Tibial artery (tissue), 4 donors: ENCODE measurements around the gene MFAP3.

Experiments used
- DNase-seq, 2 donors: peaks; one replicate each; pipeline ENCODE4 v3.0.0-alpha.2; 2019
- H3K27ac ChIP-seq, 2 donors: fragments of 200-600 bp; sonication (generic) in 1 of 2; 1 replicate in 1 of 2; 2 replicates in 1 of 2; pipeline ENCODE4 v1.5.1; 2018 to 2019; ENCODE audit warnings: mild to moderate bottlenecking in 1 of 2
- H3K27me3 ChIP-seq, 2 donors: fragments of 200-600 bp; sonication (generic) in 1 of 2; one replicate each; pipeline versions ENCODE4 v1.5.1 to v1.6.0; 2016 to 2019
- H3K36me3 ChIP-seq, 3 donors: fragments of 200-600 bp; sonication (generic) in 2 of 3; one replicate each; pipeline ENCODE4 v1.5.1; 2016 to 2019; ENCODE audit warnings: mild to moderate bottlenecking in 2 of 3
- H3K4me1 ChIP-seq, 4 donors: fragments of 200-600 bp; sonication (generic) in 2 of 4; 1 replicate in 3 of 4; 2 replicates in 1 of 4; pipeline ENCODE4 v1.5.1; 2016 to 2019
- H3K4me3 ChIP-seq, 2 donors: fragments of 200-600 bp; sonication (generic) in 1 of 2; 1 replicate in 1 of 2; 2 replicates in 1 of 2; pipeline ENCODE4 v1.5.1; 2018 to 2019; ENCODE audit warnings: mild to moderate bottlenecking in 2 of 2
- H3K9me3 ChIP-seq, 3 donors: fragments of 200-600 bp; sonication (generic) in 1 of 3; one replicate each; pipeline ENCODE4 v1.5.1; 2016 to 2019
- intact Hi-C: fragments of 100-400 bp; cut with DNase I; formaldehyde crosslinking; loops from one replicate; pipeline ENCODE4 v1.15.0; 2023; ENCODE audit warnings: low total_unique reads
- TF ChIP-seq, protein P1 (sequence below), 2 experiments: fragments of 200-600 bp in 1 of 2; fragments of 450-650 bp in 1 of 2; IDR thresholded peaks; one replicate each; pipeline ENCODE4 v1.5.1; 2017 to 2019; ENCODE audit warnings: antibody characterized with exemption in 2 of 2, mild to moderate bottlenecking in 1 of 2, moderate library complexity in 1 of 2

MFAP3 gene

DNA sequence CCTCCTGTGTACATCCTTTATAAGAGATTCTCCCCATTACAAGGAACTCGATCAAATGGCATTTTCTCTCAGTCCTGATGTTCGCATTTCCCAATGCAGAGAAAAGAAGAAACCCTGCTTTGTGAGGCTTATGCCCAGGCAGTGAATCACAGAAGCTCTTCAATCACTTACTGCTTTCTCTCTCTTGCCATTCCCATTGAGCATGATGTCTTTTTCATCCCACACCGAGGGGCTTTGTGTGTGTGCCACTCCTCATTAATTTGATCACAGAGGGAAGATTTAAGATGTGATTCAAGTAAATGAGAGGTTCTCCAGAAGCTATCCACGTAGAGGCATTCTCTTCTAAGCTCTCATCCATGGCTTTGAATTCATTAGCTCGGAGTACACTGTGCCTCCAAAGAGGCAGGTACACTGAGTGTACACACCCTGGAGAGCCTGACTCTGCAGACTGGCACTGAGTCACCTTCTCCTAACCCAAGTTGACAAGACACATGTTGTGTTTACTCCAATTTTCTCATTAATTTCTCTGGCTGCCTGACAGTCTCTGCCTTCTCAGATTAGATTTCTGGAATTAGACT is 45.4 kb downstream of the MFAP3 start:
- no peak for DNase-seq
- H3K9me3 ChIP-seq, result no peaks in the 10 kb centered on the region
- no peak overlapping the region for H3K27ac ChIP-seq
- no peaks in the 10 kb centered on the region for H3K36me3 ChIP-seq
- no peaks in the 10 kb centered on the region for H3K4me1 ChIP-seq
- TF ChIP-seq, protein P1, sequence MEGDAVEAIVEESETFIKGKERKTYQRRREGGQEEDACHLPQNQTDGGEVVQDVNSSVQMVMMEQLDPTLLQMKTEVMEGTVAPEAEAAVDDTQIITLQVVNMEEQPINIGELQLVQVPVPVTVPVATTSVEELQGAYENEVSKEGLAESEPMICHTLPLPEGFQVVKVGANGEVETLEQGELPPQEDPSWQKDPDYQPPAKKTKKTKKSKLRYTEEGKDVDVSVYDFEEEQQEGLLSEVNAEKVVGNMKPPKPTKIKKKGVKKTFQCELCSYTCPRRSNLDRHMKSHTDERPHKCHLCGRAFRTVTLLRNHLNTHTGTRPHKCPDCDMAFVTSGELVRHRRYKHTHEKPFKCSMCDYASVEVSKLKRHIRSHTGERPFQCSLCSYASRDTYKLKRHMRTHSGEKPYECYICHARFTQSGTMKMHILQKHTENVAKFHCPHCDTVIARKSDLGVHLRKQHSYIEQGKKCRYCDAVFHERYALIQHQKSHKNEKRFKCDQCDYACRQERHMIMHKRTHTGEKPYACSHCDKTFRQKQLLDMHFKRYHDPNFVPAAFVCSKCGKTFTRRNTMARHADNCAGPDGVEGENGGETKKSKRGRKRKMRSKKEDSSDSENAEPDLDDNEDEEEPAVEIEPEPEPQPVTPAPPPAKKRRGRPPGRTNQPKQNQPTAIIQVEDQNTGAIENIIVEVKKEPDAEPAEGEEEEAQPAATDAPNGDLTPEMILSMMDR (IDR thresholded peaks at IDR 0.05), result no peak
- no peaks in the 10 kb centered on the region for H3K27me3 ChIP-seq
- no peak overlapping the region for H3K4me3 ChIP-seq
- intact Hi-C loops, result no loop called here

DNA sequence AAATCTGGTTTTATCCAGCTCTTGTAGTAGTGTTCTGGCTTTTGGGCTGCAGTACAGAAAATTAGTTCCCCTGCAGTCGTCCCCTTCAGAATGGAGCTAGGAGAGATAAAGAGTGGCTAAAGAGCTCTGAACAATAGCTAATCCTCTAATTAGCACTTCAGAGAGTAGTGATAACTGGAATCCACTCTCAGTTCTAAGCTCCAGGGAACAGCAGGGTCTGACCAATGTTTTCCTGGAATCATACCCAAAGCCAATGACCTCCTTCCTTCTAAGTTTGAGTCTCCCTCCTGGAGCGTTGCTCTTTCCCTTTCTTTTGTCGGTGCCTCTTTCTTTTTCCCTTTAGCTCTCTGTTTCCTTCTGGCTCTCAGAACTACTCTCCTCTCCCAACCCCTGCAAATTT is 47.4 kb downstream of the MFAP3 start:
- DNase-seq, result no peak

DNA sequence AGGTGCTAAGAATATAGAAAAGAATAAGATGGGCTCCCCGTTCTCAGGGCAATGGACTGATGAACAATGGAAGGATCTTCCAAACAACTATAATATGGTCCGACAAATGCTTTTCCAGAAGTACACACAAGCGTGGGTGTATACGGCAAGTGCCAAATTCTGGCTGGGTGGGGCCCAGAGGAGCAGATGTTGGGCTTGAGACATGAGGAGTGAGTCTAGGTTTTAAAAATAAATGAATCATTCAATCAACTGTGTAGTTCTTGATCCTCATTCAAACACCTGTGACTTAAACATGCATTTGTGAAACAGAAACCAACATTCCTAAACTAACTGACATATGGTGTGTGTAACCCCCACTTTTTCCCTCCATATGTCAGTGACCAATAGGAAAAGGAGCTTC is 47.9 kb downstream of the MFAP3 start:
- no peak for DNase-seq
- intact Hi-C loops, result no loop called here
- H3K4me1 ChIP-seq, result peaks cover 0 to 4% (median under 1%) of the 10 kb centered on the region in 4 donors
- no peaks in the 10 kb centered on the region for H3K36me3 ChIP-seq
- H3K27ac ChIP-seq, result no peak overlapping the region
- no peaks in the 10 kb centered on the region for H3K27me3 ChIP-seq
- no peaks in the 10 kb centered on the region for H3K9me3 ChIP-seq
- TF ChIP-seq, protein P1 (IDR thresholded peaks at IDR 0.05), result no peak
- H3K4me3 ChIP-seq, result no peak overlapping the region

More for the DNA sequence above, 47.4 kb downstream of the MFAP3 start:
- H3K4me1 ChIP-seq, result no peaks in the 10 kb centered on the region
- no peaks in the 10 kb centered on the region for H3K9me3 ChIP-seq
- H3K27me3 ChIP-seq, result no peaks in the 10 kb centered on the region
- intact Hi-C loops, result no loop called here
- H3K36me3 ChIP-seq, result no peaks in the 10 kb centered on the region
- H3K4me3 ChIP-seq, result no peak overlapping the region
- TF ChIP-seq, protein P1 (IDR thresholded peaks at IDR 0.05), result no peak
- H3K27ac ChIP-seq, result no peak overlapping the region

DNA sequence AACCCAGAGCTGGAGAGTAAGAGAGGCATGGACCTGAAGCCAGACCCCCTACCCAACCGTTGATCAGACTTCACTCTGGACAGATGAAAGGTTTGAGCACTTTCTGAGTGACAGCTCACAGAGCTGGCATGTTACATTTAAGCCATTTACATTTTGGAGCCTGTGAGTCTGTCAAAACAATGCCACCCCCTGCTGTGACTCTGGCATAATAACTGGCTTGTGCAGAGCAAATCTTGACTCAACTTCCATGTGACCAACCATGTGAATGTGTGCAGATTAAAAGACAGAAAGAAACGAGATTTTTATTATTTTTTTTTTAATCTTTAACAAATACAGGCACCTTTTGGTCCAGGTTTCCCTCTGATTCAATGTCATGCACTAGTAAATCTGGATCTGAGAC is 48.5 kb downstream of the MFAP3 start:
- no peaks in the 10 kb centered on the region for H3K27me3 ChIP-seq
- no peak overlapping the region for H3K27ac ChIP-seq
- H3K9me3 ChIP-seq, result no peaks in the 10 kb centered on the region
- DNase-seq, result no peak
- TF ChIP-seq, protein P1 (IDR thresholded peaks at IDR 0.05), result no peak
- H3K36me3 ChIP-seq, result no peaks in the 10 kb centered on the region
- peaks cover 0 to 10% (median 5%) of the 10 kb centered on the region in 4 donors for H3K4me1 ChIP-seq
- H3K4me3 ChIP-seq, result no peak overlapping the region
- intact Hi-C loops, result no loop called here

DNA sequence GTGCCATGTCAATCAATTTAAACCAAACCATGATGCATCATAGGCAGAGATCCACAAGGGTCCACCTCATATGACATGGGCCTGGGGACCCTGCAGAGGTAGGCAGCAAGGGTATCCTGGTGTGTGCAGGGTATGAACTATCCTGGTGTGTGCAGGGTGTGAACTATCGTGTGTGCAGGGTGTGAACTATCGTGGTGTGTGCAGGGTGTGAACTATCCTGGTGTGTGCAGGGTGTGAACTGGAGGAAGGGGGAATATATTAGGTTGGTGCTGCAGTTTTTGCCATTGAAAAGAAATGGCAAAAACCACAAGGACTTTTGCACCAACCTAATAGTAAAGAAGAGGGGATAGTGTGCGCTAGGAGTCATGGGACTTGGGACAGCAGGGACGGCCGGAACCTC is 50.0 kb downstream of the MFAP3 start:
- Histone ChIP-seq H3K27ac (no peak overlapping the region), H3K4me3 (no peak overlapping the region), H3K36me3 (no peaks in the 10 kb centered on the region), H3K9me3 (no peaks in the 10 kb centered on the region), H3K27me3 (no peaks in the 10 kb centered on the region), H3K4me1 (peaks cover 0 to 14% (median 8%) of the 10 kb centered on the region in 4 donors)
- no peak for DNase-seq
- intact Hi-C loops, result no loop called here
- TF ChIP-seq, protein P1 (IDR thresholded peaks at IDR 0.05), result no peak

DNA sequence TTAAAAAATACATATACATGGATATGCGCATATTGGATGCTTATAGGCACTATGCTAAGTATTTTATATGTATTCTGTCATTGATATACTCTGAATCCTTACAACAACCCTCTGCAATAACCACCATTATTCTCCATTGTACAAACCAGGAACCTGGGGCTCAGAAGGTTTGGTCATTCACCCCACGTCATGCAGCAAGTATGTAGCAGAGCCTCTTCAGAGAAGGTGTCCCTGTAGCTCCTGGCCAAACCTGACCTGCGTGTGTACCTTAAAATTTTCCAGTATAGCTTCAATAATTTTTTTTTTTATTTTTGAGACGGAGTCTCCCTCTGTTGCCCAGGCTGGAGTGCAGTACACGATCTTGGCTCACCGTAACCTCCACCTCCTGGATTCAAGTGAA is 51.9 kb downstream of the MFAP3 start:
- no peak for DNase-seq
- H3K4me3 ChIP-seq, result no peak overlapping the region
- intact Hi-C loops, result no loop called here
- TF ChIP-seq, protein P1 (IDR thresholded peaks at IDR 0.05), result no peak
- H3K27ac ChIP-seq, result no peak overlapping the region
- peaks cover 0 to 14% (median 8%) of the 10 kb centered on the region in 4 donors for H3K4me1 ChIP-seq
- H3K36me3 ChIP-seq, result no peaks in the 10 kb centered on the region
- no peaks in the 10 kb centered on the region for H3K27me3 ChIP-seq
- no peaks in the 10 kb centered on the region for H3K9me3 ChIP-seq
